ENCODE data around the gene INTS6. TPM values are rescaled to one million over a fixed set of nuclear protein-coding genes. Genes with fewer than 3 reads are reported as not detected.

Gene INTS6
- total RNA-seq, 1 experiment from 2014 or later: 26.6 TPM

DNA sequence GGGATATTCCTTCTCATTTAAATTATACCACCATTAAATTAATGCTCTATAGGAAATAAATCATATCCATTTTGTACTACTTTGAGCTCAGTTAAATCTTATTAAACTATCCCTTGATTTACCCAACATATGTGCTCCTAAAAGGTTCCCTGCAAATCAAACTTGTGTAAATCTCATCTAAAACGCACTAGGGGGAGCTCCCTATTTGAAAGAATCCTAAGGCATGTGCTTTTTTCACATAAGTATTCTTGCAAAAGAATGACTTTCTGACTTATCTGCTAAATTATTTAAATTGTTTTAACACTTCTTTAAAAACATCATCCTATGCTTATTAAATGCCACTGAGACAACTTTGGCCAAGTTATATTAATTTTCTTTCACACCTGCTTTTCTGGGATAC lies 7.9 kb downstream of the INTS6 start:
- Histone ChIP-seq H2AFZ (ENCODE audit: low read length) (no peak overlapping the region), H3K4me2 (ENCODE audit: low read length) (no peak overlapping the region), H3K9me2 (replicated peaks; ENCODE audit: low read length) (no peaks in the 10 kb centered on the region), H3F3A (ENCODE audit: low read length, unreplicated experiment) (no peaks in the 10 kb centered on the region), H3K9me3 (ENCODE audit: low read length) (no peaks in the 10 kb centered on the region), H3K4me1 (ENCODE audit: insufficient read depth, low read length) (no peaks in the 10 kb centered on the region; the same call in 1 of the 2 replicates), H3K27me3 (ENCODE audit: low read length) (no peaks in the 10 kb centered on the region), H3K4me3 (ENCODE audit: low read length) (no peak overlapping the region), H4K20me1 (ENCODE audit: low read length) (no peaks in the 10 kb centered on the region), H3K27ac (ENCODE audit: low read length) (no peak overlapping the region), H3K36me3 (ENCODE audit: low read depth, low read length) (peaks cover 19% of the 10 kb centered on the region; the same call in 1 of the 2 replicates), H3K9ac (ENCODE audit: low read length) (no peak overlapping the region), H3K79me2 (ENCODE audit: low read length) (peaks cover 13% of the 10 kb centered on the region)
- DNase-seq (peak; percentile 45), ATAC-seq (no peak; the same call in 1 of the 2 replicates)
- CTCF ChIA-PET: interaction anchor here (0.6 kb wide), 2 partner anchors 21 to 287 kb away, joined by 3 read pairs; no protein-coding TSS in a partner anchor
- POLR2A ChIA-PET (ENCODE audit: unreplicated experiment): no interaction called here
- TF ChIP-seq EZH2 (IDR thresholded peaks at IDR 0.05; ENCODE audit: low read length, unreplicated experiment): no peak
- TF ChIP-seq, protein P1, sequence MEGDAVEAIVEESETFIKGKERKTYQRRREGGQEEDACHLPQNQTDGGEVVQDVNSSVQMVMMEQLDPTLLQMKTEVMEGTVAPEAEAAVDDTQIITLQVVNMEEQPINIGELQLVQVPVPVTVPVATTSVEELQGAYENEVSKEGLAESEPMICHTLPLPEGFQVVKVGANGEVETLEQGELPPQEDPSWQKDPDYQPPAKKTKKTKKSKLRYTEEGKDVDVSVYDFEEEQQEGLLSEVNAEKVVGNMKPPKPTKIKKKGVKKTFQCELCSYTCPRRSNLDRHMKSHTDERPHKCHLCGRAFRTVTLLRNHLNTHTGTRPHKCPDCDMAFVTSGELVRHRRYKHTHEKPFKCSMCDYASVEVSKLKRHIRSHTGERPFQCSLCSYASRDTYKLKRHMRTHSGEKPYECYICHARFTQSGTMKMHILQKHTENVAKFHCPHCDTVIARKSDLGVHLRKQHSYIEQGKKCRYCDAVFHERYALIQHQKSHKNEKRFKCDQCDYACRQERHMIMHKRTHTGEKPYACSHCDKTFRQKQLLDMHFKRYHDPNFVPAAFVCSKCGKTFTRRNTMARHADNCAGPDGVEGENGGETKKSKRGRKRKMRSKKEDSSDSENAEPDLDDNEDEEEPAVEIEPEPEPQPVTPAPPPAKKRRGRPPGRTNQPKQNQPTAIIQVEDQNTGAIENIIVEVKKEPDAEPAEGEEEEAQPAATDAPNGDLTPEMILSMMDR (conservative IDR thresholded peaks at IDR 0.05; ENCODE audit: low read depth, low read length): peak; percentile 57
- BruUV-seq (replicated peaks): no TSS peak
- intact Hi-C loops (cut with micrococcal nuclease): no loop called here

DNA sequence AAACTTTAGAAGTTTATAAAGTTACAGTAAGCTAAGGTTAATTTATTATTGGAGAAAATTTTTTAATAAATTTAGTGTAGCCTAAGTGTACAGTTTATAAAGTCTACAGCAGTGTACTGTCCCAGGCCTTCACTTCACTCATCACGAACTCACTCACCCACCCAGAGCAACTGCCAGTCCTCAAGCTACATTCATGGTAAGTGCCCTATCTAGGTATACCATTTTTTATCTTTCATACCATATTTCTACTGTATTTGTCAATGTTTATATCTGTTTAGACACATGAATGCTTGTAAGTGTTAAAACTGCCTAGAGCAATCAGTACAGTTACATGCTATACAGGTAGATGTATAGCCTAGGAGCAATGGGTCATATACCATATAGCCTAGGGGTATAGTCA lies 12.5 kb downstream of the INTS6 start:
- ATAC-seq (no peak), DNase-seq (no peak)
- Histone ChIP-seq H3K27me3 (ENCODE audit: low read length) (no peaks in the 10 kb centered on the region), H3K4me1 (ENCODE audit: insufficient read depth, low read length) (no peaks in the 10 kb centered on the region), H3K27ac (ENCODE audit: low read length) (no peak overlapping the region), H3K36me3 (ENCODE audit: low read depth, low read length) (no peaks in the 10 kb centered on the region), H2AFZ (ENCODE audit: low read length) (no peak overlapping the region), H3K9ac (ENCODE audit: low read length) (no peak overlapping the region), H3K79me2 (ENCODE audit: low read length) (no peaks in the 10 kb centered on the region), H3K9me2 (replicated peaks; ENCODE audit: low read length) (no peaks in the 10 kb centered on the region), H3F3A (ENCODE audit: low read length, unreplicated experiment) (no peaks in the 10 kb centered on the region), H3K4me3 (ENCODE audit: low read length) (no peak overlapping the region), H3K9me3 (ENCODE audit: low read length) (no peaks in the 10 kb centered on the region), H4K20me1 (ENCODE audit: low read length) (no peaks in the 10 kb centered on the region), H3K4me2 (ENCODE audit: low read length) (no peak overlapping the region)
- TF ChIP-seq, protein P1 (conservative IDR thresholded peaks at IDR 0.05; ENCODE audit: low read depth, low read length): no peak
- TF ChIP-seq EZH2 (IDR thresholded peaks at IDR 0.05; ENCODE audit: low read length, unreplicated experiment) (no peak), EZH2phosphoT487 (IDR thresholded peaks at IDR 0.05; ENCODE audit: borderline replicate concordance, low read length) (no peak)
- no TSS peak for BruUV-seq (replicated peaks)
- intact Hi-C loops (cut with micrococcal nuclease): no loop called here
- ChIA-PET POLR2A (ENCODE audit: unreplicated experiment) (no interaction called here), CTCF (no interaction called here)

DNA sequence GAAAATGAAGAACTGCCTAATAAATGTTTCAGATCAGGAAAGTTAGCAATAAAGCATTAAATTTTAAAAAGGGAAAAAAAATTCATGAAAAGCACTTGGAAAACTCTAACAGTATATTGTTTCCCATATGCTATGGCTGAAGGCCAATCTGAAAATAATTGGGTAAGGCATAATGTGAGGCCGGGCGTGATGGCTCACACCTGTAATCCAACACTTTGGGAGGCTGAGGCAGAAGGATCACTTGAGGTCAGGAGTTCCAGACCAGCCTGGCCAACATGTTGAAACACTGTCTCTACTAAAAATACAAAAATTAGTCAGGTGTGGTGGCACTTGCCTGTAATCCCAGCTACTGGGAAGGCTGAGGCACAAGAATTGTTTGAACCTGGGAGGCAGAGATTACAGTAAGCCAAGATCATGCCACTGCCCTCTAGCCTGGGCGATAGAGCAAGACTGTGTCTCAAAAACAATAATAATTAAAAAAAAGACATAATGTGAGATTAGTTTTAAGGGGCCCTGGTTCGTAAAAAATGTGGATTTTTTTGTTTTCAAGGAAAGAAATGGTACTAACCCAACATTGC lies 15.2 kb downstream of the INTS6 start:
- no peak overlapping the region for H3K9ac ChIP-seq (ENCODE audit: low read length)
- H3K27me3 ChIP-seq (ENCODE audit: low read length): no peaks in the 10 kb centered on the region
- no peaks in the 10 kb centered on the region for H3K79me2 ChIP-seq (ENCODE audit: low read length)
- no peaks in the 10 kb centered on the region for H3F3A ChIP-seq (ENCODE audit: low read length, unreplicated experiment)
- POLR2A ChIA-PET (ENCODE audit: unreplicated experiment): interaction anchor here (1.1 kb wide), 1 partner anchor 15 kb away, joined by 10 read pairs; the partner anchor contains the start of gene INTS6
- no peak for TF ChIP-seq EZH2phosphoT487 (IDR thresholded peaks at IDR 0.05; ENCODE audit: borderline replicate concordance, low read length)
- TF ChIP-seq, protein P1 (conservative IDR thresholded peaks at IDR 0.05; ENCODE audit: low read depth, low read length): no peak
- TF ChIP-seq EZH2 (IDR thresholded peaks at IDR 0.05; ENCODE audit: low read length, unreplicated experiment): no peak
- no TSS peak for BruUV-seq (replicated peaks)
- no peaks in the 10 kb centered on the region for H3K9me2 ChIP-seq (replicated peaks; ENCODE audit: low read length)
- H4K20me1 ChIP-seq (ENCODE audit: low read length): no peaks in the 10 kb centered on the region
- H3K9me3 ChIP-seq (ENCODE audit: low read length): no peaks in the 10 kb centered on the region
- no peak overlapping the region for H3K27ac ChIP-seq (ENCODE audit: low read length)
- H3K4me2 ChIP-seq (ENCODE audit: low read length): no peak overlapping the region
- H3K36me3 ChIP-seq (ENCODE audit: low read depth, low read length): no peaks in the 10 kb centered on the region
- no peak overlapping the region for H3K4me3 ChIP-seq (ENCODE audit: low read length)
- DNase-seq (no peak), ATAC-seq (no peak)
- CTCF ChIA-PET: no interaction called here
- H3K4me1 ChIP-seq (ENCODE audit: insufficient read depth, low read length): no peaks in the 10 kb centered on the region
- H2AFZ ChIP-seq (ENCODE audit: low read length): no peak overlapping the region
- intact Hi-C loops (cut with micrococcal nuclease): loop anchor here (5.0 kb wide), 2 partner anchors 150 to 295 kb away; no protein-coding TSS in a partner anchor

Data from PC-3 (cell line).